ENCODE measurements around the gene FIGN.

FIGN gene

GRCh38 chr2:163755366-163755765, 19.6 kb upstream of the FIGN start:
- Mint-ChIP-seq H3K4me1 (no peaks in the 10 kb centered on the region), H3K9me3 (no peaks in the 10 kb centered on the region), H3K27ac (no peak overlapping the region), H3K4me3 (no peak overlapping the region), H3K36me3 (ENCODE audit: low read depth) (no peaks in the 10 kb centered on the region), H3K27me3 (no peaks in the 10 kb centered on the region)
- DNase-seq = no peak
- ATAC-seq = no peak

GRCh38 chr2:163753726-163754125, 17.9 kb upstream of the FIGN start:
- Mint-ChIP-seq H3K36me3 (ENCODE audit: low read depth) (no peaks in the 10 kb centered on the region), H3K4me3 (no peak overlapping the region), H3K27me3 (no peaks in the 10 kb centered on the region), H3K27ac (no peak overlapping the region), H3K9me3 (no peaks in the 10 kb centered on the region), H3K4me1 (no peaks in the 10 kb centered on the region)
- no peak for ATAC-seq
- no peak for DNase-seq

- H3K27me3 Mint-ChIP-seq = no peaks in the 10 kb centered on the region
- no peak for DNase-seq
- no peak overlapping the region for H3K4me3 Mint-ChIP-seq
- no peaks in the 10 kb centered on the region for H3K9me3 Mint-ChIP-seq
- H3K36me3 Mint-ChIP-seq (ENCODE audit: low read depth) = no peaks in the 10 kb centered on the region
- H3K27ac Mint-ChIP-seq = no peak overlapping the region
- H3K4me1 Mint-ChIP-seq = no peaks in the 10 kb centered on the region
- ATAC-seq = no peak
Observed at GRCh38 chr2:163752267-163752666, 16.5 kb upstream of the FIGN start.

- no peaks in the 10 kb centered on the region for H3K27me3 Mint-ChIP-seq
- H3K4me1 Mint-ChIP-seq = no peaks in the 10 kb centered on the region
- DNase-seq = no peak
- H3K9me3 Mint-ChIP-seq = no peaks in the 10 kb centered on the region
- no peaks in the 10 kb centered on the region for H3K36me3 Mint-ChIP-seq (ENCODE audit: low read depth)
- no peak overlapping the region for H3K4me3 Mint-ChIP-seq
- no peak overlapping the region for H3K27ac Mint-ChIP-seq
- ATAC-seq = no peak
Observed at GRCh38 chr2:163751696-163752095, 15.9 kb upstream of the FIGN start.

GRCh38 chr2:163748420-163748819, 12.6 kb upstream of the FIGN start:
- Mint-ChIP-seq H3K4me3 (no peak overlapping the region), H3K36me3 (ENCODE audit: low read depth) (no peaks in the 10 kb centered on the region), H3K4me1 (no peaks in the 10 kb centered on the region), H3K9me3 (no peaks in the 10 kb centered on the region), H3K27me3 (no peaks in the 10 kb centered on the region), H3K27ac (no peak overlapping the region)
- ATAC-seq = no peak
- no peak for DNase-seq

DNA sequence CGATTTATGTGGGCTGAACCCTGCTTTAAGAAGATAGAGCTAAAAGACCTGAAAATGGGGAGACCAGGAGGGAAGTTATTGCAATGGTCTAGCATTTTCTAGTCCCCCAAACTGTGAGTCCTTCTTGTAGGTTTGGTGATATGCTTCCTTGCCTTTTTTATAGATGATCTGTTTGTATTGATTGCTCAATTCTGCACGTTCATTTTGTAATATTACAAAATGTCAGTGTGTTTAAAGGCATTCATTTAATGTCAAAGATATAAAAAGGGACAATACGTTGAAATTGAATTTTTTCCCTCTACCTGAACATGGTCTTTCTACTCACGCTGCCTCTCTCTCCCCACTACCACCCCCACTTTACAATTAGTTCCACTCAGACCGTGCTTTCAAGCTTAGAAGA, 5.6 kb upstream of the FIGN start:
- no peak for DNase-seq
- no peaks in the 10 kb centered on the region for H3K36me3 Mint-ChIP-seq (ENCODE audit: low read depth)
- no peak for ATAC-seq
- H3K4me1 Mint-ChIP-seq = no peaks in the 10 kb centered on the region
- no peak overlapping the region for H3K4me3 Mint-ChIP-seq
- peaks cover 16% of the 10 kb centered on the region for H3K27me3 Mint-ChIP-seq
- H3K9me3 Mint-ChIP-seq = peaks cover 4% of the 10 kb centered on the region
- no peak overlapping the region for H3K27ac Mint-ChIP-seq

DNA sequence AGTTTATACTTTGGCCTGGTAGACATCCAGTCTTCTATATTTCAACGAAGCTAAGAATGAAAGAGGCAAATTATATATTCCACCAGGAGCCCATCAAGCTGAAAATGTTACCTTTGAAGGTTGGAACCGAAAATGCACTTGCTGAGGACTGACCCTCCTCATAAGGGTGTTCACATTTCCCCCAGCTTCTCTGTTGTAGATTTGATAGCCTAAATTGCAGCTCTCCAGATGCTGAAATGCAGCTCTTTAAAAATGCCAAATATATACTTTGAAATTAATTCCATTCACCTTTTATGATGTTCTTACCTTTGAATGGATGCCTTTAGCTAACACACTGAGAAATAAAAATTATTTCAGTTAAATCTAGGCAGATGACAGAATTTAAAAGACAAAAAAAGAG, 1.8 kb upstream of the FIGN start:
- Mint-ChIP-seq H3K4me3 (no peak overlapping the region), H3K4me1 (peaks cover 3% of the 10 kb centered on the region), H3K9me3 (peaks cover 8% of the 10 kb centered on the region), H3K27me3 (peaks cover 32% of the 10 kb centered on the region), H3K27ac (no peak overlapping the region), H3K36me3 (ENCODE audit: low read depth) (peaks cover 3% of the 10 kb centered on the region)
- no peak for DNase-seq
- no peak for ATAC-seq

GRCh38 chr2:163737190-163737439, 1.3 kb upstream of the FIGN start:
- Mint-ChIP-seq H3K9me3 (peaks cover 8% of the 10 kb centered on the region), H3K4me3 (no peak overlapping the region), H3K4me1 (peaks cover 3% of the 10 kb centered on the region), H3K27ac (no peak overlapping the region), H3K27me3 (peaks cover 32% of the 10 kb centered on the region), H3K36me3 (ENCODE audit: low read depth) (peaks cover 3% of the 10 kb centered on the region)
- ATAC-seq (no peak), DNase-seq (no peak)

DNA sequence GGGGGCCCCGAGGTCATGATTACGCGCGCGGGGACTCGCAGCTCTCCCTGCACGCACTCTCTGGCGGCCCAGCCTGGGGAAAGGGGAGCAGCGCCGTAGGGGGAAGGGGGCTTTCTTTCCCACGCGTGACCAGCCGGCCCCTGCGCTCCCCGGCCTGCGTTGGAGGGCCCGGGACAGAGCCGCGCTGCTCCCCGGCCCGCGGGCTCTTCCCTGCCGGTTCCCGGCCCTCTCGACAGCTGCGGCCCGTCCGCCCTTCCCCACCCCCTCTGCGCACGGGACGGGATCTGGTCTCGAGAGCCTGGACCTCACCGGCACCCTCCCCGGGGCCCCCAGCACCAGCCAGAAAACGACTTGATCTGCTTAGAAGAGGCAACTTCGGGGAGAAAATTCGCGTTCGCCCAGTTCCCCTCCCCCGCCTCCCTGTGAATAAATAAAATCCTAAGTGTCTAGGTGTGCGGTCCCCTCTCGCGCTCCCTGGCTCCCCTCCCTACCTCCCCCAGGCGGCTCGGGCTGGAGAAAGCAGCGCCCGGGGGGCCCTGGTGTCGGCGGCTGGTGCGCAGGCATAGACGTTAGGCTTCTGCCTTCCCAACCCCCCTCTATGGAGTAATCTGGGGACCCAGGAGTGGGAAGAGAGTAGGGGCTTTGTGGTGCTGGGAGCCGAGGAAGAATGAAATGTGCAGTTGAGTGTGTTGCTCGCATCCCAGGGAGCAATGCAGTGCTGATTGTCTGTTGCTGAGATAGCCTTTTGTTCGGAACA, 803 bp upstream of the FIGN start:
- ATAC-seq (no peak), DNase-seq (no peak)
- Mint-ChIP-seq H3K9me3 (peaks cover 8% of the 10 kb centered on the region), H3K27me3 (peaks cover 32% of the 10 kb centered on the region), H3K36me3 (ENCODE audit: low read depth) (peaks cover 3% of the 10 kb centered on the region), H3K27ac (no peak overlapping the region), H3K4me1 (peaks cover 3% of the 10 kb centered on the region), H3K4me3 (no peak overlapping the region)

DNA sequence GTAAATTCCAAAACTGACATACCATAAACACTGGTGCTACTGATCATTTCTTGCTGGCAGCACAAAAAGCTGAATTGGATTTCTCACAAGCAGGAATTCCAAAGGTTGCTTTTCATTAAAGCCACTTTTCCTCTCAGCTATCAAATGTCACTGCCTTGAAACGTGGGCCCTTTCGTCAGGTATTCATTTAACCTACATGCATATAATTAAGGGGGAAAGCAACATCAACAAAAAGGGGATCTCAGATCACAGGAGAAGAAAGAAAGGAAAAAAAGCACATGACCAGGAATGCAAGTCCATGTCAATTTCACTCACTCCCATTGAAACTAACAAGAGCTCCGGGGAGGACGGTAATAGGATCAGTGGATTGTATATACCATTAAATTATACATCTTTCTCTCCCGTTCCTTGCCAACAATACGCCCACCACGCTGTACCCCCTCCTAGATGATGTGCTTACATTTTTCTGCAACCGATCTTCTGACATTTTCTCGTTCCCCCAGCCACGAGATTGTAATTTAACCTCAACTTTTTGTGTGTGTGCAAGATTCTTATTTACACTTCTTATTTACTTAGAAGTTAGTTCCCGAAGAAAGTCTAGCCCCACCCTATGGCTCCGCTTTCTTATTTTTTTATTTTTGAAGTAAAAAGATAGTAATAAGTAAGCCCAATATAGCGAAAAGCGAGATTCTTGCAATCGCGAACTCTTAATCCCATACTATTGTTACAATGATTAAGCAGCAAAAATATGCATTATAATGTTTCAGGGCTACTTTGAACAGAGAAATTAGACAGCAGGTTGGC, 725 bp downstream of the FIGN start:
- no peak for DNase-seq
- H3K9me3 Mint-ChIP-seq = peaks cover 8% of the 10 kb centered on the region
- H3K4me3 Mint-ChIP-seq = peak overlapping the region; percentile 48
- H3K36me3 Mint-ChIP-seq (ENCODE audit: low read depth) = peaks cover 3% of the 10 kb centered on the region
- H3K27ac Mint-ChIP-seq = no peak overlapping the region
- H3K4me1 Mint-ChIP-seq = peaks cover 3% of the 10 kb centered on the region
- H3K27me3 Mint-ChIP-seq = peaks cover 32% of the 10 kb centered on the region
- ATAC-seq = no peak

- H3K4me3 Mint-ChIP-seq = no peak overlapping the region
- H3K36me3 Mint-ChIP-seq (ENCODE audit: low read depth) = peaks cover 3% of the 10 kb centered on the region
- ATAC-seq (no peak), DNase-seq (no peak)
- H3K4me1 Mint-ChIP-seq = peaks cover 3% of the 10 kb centered on the region
- H3K27ac Mint-ChIP-seq = no peak overlapping the region
- H3K27me3 Mint-ChIP-seq = peaks cover 34% of the 10 kb centered on the region
- peaks cover 6% of the 10 kb centered on the region for H3K9me3 Mint-ChIP-seq
Observed at GRCh38 chr2:163734401-163734800, 1.4 kb downstream of the FIGN start.

DNA sequence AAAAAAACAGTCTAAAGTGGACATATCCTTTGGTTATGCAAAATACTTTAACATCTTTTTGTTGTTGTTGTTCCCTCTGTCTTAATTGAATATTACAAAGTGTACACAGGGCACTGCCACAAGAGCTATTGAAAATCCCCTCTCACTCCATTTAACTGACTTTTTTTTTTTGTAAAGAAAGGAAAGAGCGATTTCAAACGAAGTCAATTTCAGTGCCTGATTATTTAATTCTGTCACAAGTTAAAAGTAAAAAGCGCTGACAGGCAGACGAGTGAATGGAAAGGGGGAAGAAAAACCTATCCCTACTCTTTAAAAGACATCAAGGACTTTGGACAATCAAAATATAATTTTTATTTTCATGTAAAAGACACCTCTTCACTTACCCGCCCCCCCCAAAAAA, 1.9 kb downstream of the FIGN start:
- Mint-ChIP-seq H3K4me3 (no peak overlapping the region), H3K27ac (no peak overlapping the region), H3K36me3 (ENCODE audit: low read depth) (peaks cover 3% of the 10 kb centered on the region), H3K9me3 (peaks cover 4% of the 10 kb centered on the region), H3K27me3 (peaks cover 34% of the 10 kb centered on the region), H3K4me1 (peaks cover 3% of the 10 kb centered on the region)
- no peak for ATAC-seq
- DNase-seq = no peak

- Mint-ChIP-seq H3K27me3 (peaks cover 34% of the 10 kb centered on the region), H3K4me3 (no peak overlapping the region), H3K27ac (no peak overlapping the region), H3K36me3 (ENCODE audit: low read depth) (peaks cover 3% of the 10 kb centered on the region), H3K4me1 (peaks cover 3% of the 10 kb centered on the region), H3K9me3 (peaks cover 4% of the 10 kb centered on the region)
- ATAC-seq = no peak
- DNase-seq = no peak
Observed at GRCh38 chr2:163733301-163733938, 2.4 kb downstream of the FIGN start.

DNA sequence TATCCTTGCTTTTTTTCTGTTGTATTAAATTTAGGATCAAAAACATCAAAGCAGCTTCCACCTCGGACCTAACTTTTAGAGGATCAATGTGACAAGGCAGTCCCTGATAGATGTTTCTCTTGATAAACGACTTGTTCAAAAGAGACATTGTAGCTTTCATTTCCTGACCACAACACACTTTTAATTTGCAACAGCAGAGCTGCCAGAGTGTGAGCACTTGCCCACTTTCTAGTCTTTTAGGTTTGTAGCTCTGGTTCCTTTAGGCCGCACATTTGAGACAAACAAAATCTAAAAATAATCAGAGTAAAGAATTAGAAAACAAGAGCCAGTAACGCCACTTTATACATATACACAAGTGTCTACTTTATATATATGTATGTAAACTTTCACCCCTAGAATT, 3.1 kb downstream of the FIGN start:
- H3K27me3 Mint-ChIP-seq = peaks cover 30% of the 10 kb centered on the region
- H3K4me1 Mint-ChIP-seq = peaks cover 3% of the 10 kb centered on the region
- ATAC-seq = no peak
- peaks cover 3% of the 10 kb centered on the region for H3K36me3 Mint-ChIP-seq (ENCODE audit: low read depth)
- peaks cover 4% of the 10 kb centered on the region for H3K9me3 Mint-ChIP-seq
- DNase-seq = no peak
- no peak overlapping the region for H3K27ac Mint-ChIP-seq
- no peak overlapping the region for H3K4me3 Mint-ChIP-seq

DNA sequence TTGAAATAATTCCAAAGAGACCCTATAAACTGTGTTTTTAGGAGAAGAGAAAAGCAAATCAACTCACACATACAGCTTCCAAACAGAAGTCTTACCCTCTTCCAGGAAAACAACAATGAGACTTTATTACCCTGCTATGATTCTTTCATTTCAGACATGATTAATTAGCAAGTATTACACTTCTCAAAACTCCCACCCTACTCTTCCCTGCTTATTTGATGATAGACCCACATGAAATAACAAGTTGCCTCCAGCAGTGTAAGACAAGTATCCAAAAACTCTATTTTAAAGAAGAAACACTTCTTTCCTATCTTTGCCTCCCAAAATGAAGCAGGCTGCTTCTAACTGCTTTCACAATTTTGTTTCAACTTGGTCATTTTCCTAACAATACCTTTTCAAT, 4.1 kb downstream of the FIGN start:
- ATAC-seq (no peak), DNase-seq (no peak)
- Mint-ChIP-seq H3K36me3 (ENCODE audit: low read depth) (peaks cover 3% of the 10 kb centered on the region), H3K9me3 (peaks cover 4% of the 10 kb centered on the region), H3K4me1 (peaks cover 3% of the 10 kb centered on the region), H3K27ac (no peak overlapping the region), H3K27me3 (peaks cover 21% of the 10 kb centered on the region), H3K4me3 (no peak overlapping the region)

All from activated naive CD8-positive, alpha-beta T cell treated with anti-CD3 and anti-CD28 coated beads, Interleukin-2, amount 50 U/mL, for 24 hours (primary cell).